Left ventricle myocardium superior (tissue), 1 donor: ENCODE results near the gene RNPS1. TPM values are rescaled to one million over a fixed set of nuclear protein-coding genes. Genes with fewer than 3 reads are reported as not detected.
A peak's percentile ranks its signal among the peaks of the same experiment; 100 is the strongest.

ENCODE experiments used
- ATAC-seq: fragments of 200-7000 bp; cut with Tn5 transposase; one replicate; pipeline ENCODE4 v1.9.1; 2020; ENCODE audit warnings: mild to moderate bottlenecking, moderate library complexity
- DNase-seq: peaks from one replicate; pipeline ENCODE4 v3.0.0-alpha.2; 2020
- intact Hi-C: fragments of 100-400 bp; cut with micrococcal nuclease; formaldehyde crosslinking; loops from one replicate; pipeline ENCODE4 v1.11.0; 2022
- microRNA-seq: library from miRNA; unstranded; fragments of <30 nt; microRNA quantifications from one replicate; pipeline ENCODE4 v1.2.0, GENCODE V29; 2020; ENCODE audit warnings: borderline number of aligned reads
- total RNA-seq: library from RNA; stranded (reverse); fragmentation: NEBNext Ultra II Directional; extraction: Animal tissue kit (Norgen Biotek cat#: 25700); gene quantifications from one replicate; pipeline ENCODE4 v1.2.1, GENCODE V29; 2021
- donor health status: DM: no; HTN: yes; CAD: no; lungs with severe emphysema.

RNPS1 gene
- total RNA-seq, 1 donor from 2014 or later = 113 TPM

DNA sequence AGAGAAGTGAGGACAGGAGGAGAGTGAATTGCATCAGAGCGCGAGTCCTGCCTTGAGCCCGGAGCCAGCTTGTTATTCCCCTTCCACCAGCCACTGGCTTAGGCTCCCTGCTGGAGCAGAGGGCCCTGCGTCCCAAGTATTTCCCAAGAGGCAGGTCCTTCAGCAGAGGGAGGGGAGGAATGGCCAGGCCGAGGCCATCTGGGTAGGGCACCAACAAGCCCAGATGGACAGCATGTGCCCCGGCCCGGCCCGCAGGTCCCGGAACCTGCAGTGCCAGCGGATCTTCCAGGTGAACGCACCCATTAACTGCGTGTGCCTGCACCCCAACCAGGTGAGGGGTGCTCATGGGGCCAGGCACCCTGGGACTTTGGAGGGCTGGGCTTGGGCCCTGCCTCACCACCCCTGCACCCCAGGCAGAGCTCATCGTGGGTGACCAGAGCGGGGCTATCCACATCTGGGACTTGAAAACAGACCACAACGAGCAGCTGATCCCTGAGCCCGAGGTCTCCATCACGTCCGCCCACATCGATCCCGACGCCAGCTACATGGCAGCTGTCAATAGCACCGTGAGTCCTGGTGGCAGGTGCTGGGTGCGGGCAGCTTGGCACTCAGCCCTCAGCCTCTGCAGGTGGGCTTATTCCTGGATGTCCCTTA is 61.0 kb downstream of the RNPS1 start:
- intact Hi-C loops = no loop called here
- DNase-seq = no peak
- no peak for ATAC-seq

DNA sequence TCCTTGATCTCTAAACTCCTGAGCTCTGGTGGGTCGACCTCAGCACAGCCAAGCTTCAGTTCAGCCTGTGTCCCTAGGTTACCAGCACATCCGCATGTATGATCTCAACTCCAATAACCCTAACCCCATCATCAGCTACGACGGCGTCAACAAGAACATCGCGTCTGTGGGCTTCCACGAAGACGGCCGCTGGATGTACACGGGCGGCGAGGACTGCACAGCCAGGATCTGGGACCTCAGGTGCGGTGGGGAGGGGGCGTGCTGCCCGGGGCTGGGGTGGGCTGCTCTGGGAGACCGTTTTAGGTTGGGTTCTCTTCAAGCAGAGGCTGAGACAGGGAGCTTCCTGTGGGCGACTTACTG is 61.5 kb downstream of the RNPS1 start:
- intact Hi-C loops = no loop called here
- ATAC-seq (no peak), DNase-seq (no peak)

GRCh38 chr16:2205967-2206313 is 62.0 kb downstream of the RNPS1 start:
- ATAC-seq (peak; percentile 17), DNase-seq (peak; percentile 50)
- intact Hi-C loops = no loop called here

- DNase-seq = peak; percentile 95
- peak; percentile 88 for ATAC-seq
- intact Hi-C loops = no loop called here
These were observed 62.6 kb downstream of the RNPS1 start, which contains the start of gene MLST8 for GRCh38 chr16:2205104-2205966. Gene MLST8 (plus strand): TSS chr16:2205454. CDS start chr16:2206086, 632 bp downstream.

DNA sequence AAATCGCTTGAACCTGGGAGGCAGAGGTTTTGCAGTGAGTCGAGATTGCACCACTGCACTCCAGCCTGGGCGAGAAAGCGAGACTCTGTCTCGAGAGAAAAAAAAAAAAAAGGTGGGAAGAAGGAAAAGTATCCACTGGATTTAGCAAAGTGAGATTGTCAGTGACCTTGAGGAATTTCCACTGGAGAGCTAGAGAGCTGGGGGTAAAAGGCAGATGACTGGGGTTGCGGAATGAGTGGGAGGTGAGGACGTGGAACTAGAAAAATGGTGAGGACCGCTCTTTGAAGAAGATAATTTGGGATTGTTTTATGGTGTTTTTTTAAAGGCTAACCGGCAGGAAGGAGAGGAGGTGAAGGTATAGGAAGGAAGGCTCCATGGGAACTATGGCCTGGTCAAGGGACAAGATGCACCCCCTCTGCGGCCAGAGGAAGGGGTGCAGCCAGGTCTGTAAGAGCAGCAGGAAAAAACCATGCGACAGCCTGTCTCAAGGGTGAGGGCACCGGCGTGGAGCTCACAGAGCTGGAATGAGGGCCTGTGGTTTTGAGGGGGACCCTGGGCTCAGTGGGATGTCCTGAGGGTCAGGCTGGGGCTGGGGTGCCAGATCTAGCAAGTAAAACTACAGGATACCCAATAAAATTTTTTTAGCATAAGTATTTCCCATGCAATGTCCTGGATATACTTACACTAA is 63.4 kb downstream of the RNPS1 start:
- intact Hi-C loops = no loop called here
- no peak for DNase-seq
- no peak for ATAC-seq

Small RNA genes within 50 kb of the gene (microRNA-seq; reads per million reads assigned to microRNA genes)
- not detected for gene MIR3677
- not detected for gene MIR4717

Other genes starting within 250 kb of the RNPS1 start
- gene NPW, start 248.3 kb downstream of the RNPS1 start, total RNA-seq = not detected
- 235 TPM for gene NHERF2, start 241.2 kb downstream of the RNPS1 start, total RNA-seq
- 22.7 TPM for gene NTHL1, start 220.3 kb downstream of the RNPS1 start, total RNA-seq
- gene TSC2, start 220.1 kb downstream of the RNPS1 start, total RNA-seq = 83.0 TPM
- 92.9 TPM for gene PKD1, start 132.2 kb downstream of the RNPS1 start, total RNA-seq
- gene RAB26, start 119.5 kb downstream of the RNPS1 start, total RNA-seq = 1.7 TPM
- gene TRAF7, start 112.3 kb downstream of the RNPS1 start, total RNA-seq = 21.4 TPM
- 9.2 TPM for gene CASKIN1, start 71.5 kb downstream of the RNPS1 start, total RNA-seq
- 29.9 TPM for gene MLST8, start 62.7 kb downstream of the RNPS1 start, total RNA-seq
- 10.0 TPM for gene BRICD5, start 57.3 kb downstream of the RNPS1 start, total RNA-seq
- 42.4 TPM for gene PGP, start 53.3 kb downstream of the RNPS1 start, total RNA-seq
- 14.2 TPM for gene E4F1, start 44.5 kb downstream of the RNPS1 start, total RNA-seq
- 0.47 TPM for gene DNASE1L2, start 31.7 kb downstream of the RNPS1 start, total RNA-seq
- gene ECI1, start 16.5 kb downstream of the RNPS1 start, total RNA-seq = 225 TPM
- 7.7 TPM for gene ABCA3, start 72.6 kb upstream of the RNPS1 start, total RNA-seq
- 1.1 TPM for gene CCNF, start 161.3 kb upstream of the RNPS1 start, total RNA-seq
- 0.67 TPM for gene TEDC2, start 192.0 kb upstream of the RNPS1 start, total RNA-seq
- gene NTN3, start 203.2 kb upstream of the RNPS1 start, total RNA-seq = 0.52 TPM
- gene TBC1D24, start 207.0 kb upstream of the RNPS1 start, total RNA-seq = 15.4 TPM
- 150 TPM for gene ATP6V0C, start 245.8 kb upstream of the RNPS1 start, total RNA-seq